ENCODE data around the gene CELSR1.

CELSR1 gene

GRCh38 chr22:46531581-46532175 lies 5.7 kb downstream of the CELSR1 start:
- no peak overlapping the region for H3K4me3 ChIP-seq (ENCODE audit: control insufficient read depth, low read depth, low read length)
- DNase-seq (ENCODE audit: low read depth): no peak
- TF ChIP-seq, protein P1, sequence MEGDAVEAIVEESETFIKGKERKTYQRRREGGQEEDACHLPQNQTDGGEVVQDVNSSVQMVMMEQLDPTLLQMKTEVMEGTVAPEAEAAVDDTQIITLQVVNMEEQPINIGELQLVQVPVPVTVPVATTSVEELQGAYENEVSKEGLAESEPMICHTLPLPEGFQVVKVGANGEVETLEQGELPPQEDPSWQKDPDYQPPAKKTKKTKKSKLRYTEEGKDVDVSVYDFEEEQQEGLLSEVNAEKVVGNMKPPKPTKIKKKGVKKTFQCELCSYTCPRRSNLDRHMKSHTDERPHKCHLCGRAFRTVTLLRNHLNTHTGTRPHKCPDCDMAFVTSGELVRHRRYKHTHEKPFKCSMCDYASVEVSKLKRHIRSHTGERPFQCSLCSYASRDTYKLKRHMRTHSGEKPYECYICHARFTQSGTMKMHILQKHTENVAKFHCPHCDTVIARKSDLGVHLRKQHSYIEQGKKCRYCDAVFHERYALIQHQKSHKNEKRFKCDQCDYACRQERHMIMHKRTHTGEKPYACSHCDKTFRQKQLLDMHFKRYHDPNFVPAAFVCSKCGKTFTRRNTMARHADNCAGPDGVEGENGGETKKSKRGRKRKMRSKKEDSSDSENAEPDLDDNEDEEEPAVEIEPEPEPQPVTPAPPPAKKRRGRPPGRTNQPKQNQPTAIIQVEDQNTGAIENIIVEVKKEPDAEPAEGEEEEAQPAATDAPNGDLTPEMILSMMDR (conservative IDR thresholded peaks at IDR 0.05; ENCODE audit: control insufficient read depth, insufficient read depth, low read depth, low read length): no peak

DNA sequence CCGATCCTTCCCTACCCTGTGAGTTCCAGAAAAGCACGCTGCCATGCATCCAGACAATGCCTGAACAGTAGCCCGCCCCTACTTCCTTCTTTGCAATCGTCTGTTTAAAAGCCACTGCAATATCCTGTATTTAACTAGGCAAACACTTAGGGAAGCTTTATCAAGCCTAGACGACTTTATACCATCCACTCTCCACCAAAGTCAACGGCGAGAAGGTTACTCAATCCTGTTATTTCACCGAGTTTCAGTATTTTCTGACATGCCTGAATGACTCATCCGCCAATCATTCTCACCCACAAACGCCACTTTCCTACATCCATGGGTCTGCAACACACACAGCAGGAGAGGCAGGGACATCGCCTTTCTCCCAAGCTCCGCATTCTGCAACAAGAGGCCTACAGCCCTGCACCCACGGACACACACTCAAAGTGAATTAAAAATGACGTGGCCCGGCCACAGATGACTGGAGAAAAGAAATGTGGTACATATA lies 9.3 kb downstream of the CELSR1 start:
- TF ChIP-seq, protein P1 (conservative IDR thresholded peaks at IDR 0.05; ENCODE audit: control insufficient read depth, insufficient read depth, low read depth, low read length): no peak
- no peak overlapping the region for H3K4me3 ChIP-seq (ENCODE audit: control insufficient read depth, low read depth, low read length)
- DNase-seq (ENCODE audit: low read depth): no peak

DNA sequence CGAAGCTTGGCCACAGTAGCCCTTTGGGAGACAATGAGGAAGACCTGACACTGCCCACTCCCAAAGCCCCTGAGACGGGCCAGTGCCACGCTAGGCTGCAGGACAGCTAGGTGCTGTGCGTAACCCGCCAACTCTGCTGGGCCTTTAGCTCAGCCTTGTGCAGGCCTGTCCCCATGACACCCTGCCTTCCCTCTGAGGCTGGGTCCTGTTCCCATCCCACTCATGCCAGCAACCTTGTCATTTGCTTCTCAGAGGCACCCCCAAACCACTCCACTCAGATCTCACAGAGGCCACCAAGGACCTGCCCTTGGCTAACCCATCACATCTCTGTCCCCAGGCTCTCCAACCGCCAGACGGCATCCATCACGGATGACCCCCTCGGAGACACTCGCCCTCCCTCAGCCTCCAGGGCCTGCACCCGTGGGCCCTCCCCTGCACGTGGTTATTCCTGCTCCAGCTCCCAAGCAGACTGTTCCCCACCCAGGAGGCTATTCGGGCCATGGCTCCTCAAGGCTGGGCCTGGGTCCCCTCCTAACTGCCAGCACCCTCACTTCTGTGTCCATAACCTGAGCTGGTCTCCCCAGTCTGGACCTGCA lies 11.1 kb downstream of the CELSR1 start:
- TF ChIP-seq, protein P1 (conservative IDR thresholded peaks at IDR 0.05; ENCODE audit: control insufficient read depth, insufficient read depth, low read depth, low read length): no peak
- DNase-seq (ENCODE audit: low read depth): no peak
- no peak overlapping the region for H3K4me3 ChIP-seq (ENCODE audit: control insufficient read depth, low read depth, low read length)

GRCh38 chr22:46525389-46526243 lies 11.8 kb downstream of the CELSR1 start:
- TF ChIP-seq, protein P1 (conservative IDR thresholded peaks at IDR 0.05; ENCODE audit: control insufficient read depth, insufficient read depth, low read depth, low read length): no peak
- no peak overlapping the region for H3K4me3 ChIP-seq (ENCODE audit: control insufficient read depth, low read depth, low read length)
- DNase-seq (ENCODE audit: low read depth): no peak

GRCh38 chr22:46524203-46524740 lies 13.1 kb downstream of the CELSR1 start:
- TF ChIP-seq, protein P1 (conservative IDR thresholded peaks at IDR 0.05; ENCODE audit: control insufficient read depth, insufficient read depth, low read depth, low read length): no peak
- H3K4me3 ChIP-seq (ENCODE audit: control insufficient read depth, low read depth, low read length): no peak overlapping the region
- no peak for DNase-seq (ENCODE audit: low read depth)

GRCh38 chr22:46522797-46523196 lies 14.6 kb downstream of the CELSR1 start:
- DNase-seq (ENCODE audit: low read depth): no peak
- no peak overlapping the region for H3K4me3 ChIP-seq (ENCODE audit: control insufficient read depth, low read depth, low read length)
- TF ChIP-seq, protein P1 (conservative IDR thresholded peaks at IDR 0.05; ENCODE audit: control insufficient read depth, insufficient read depth, low read depth, low read length): no peak
